T-helper 1 cell (primary cell): ENCODE data around the gene FBP2.
"Not testable (repeated sequence)": the region's sequence is repeated elsewhere in the genome, so short reads cannot be mapped to it uniquely, and the experiment has no call there.

Source experiments
- DNase-seq, 5 donors: peaks; one replicate each; pipeline ENCODE4 v3.0.0-alpha.2; 2012 to 2020

FBP2 gene

DNA sequence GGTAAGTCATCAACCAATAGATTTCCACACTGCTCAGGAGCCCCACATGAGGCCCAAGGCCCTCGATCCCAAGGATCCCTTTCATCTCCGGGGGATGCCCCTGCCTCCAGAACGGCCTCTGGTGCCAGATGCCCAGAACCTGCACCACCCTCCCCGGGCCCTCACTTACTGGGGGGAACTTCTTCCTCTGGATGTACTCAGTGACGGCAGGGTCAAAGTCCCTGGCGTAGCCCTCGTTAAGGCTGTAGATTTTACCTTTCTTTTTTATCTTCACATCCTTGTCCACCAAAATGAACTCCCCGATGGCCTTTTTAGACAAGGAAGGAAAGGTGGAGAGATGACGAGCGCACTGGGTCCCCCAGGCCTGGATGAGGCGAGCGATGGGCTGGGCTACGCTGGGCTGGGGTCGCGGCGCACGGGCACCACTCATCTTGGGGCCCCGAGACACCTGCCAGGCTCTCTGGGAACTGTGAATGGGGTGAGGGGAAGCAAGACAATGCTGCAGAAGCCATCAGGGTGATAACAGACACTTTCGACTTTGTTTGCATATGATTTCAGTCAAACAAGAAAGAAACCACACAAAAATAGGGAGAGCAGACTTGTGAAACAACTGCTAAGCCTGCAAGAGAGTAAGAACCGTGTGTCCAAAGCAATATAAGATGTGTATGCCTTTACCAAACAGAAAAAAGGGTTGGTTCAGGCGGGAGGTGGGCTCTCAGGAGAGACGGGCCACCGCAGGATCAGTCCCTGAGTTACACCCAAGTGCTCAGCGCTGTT lies 13.2 kb upstream of the FBP2 start:
- DNase-seq: no peak

DNA sequence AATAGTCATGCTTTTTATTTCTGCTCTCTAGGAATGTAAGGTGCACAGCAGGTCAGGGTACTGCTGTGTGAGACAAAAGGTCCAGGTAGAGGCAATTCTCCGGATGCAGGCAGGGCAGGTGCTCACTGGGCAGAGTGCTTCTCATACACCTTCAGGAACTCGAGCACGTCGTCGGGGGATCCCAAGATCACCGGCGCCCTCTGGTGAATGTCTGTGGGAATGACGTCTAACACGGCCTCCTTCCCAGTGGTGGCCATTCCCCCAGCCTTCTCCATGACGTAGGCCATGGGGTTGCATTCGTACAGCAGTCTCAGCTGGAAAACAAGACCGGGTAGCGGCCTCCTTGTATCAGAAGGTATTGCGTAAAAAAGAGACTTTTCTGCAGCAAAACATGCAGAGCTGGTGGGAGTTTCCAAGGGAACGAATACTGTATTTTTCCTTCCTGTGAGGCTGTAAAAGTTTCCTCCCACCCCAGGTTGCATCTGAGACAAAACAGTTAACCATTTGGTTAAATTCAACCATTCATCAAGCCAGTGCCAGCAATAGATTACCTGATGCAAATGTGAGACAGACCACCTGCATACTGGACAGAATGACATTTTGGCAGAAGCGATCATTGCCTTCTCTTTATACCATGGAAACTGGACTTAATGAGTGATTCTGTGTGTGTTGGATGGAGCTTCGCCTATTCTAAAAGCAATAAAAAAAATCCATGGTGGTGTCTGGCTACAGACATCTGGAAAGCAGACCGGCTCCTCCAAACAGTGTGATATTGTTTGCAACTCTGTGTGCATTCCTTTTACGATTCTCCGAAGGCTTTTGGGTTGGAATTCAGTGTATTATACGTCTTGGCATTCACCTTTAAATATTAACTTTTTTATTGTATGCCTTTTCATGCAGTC lies 9.9 kb upstream of the FBP2 start:
- DNase-seq: peak in 4 of 5 donors; percentile 27 to 45 (median 40)

DNA sequence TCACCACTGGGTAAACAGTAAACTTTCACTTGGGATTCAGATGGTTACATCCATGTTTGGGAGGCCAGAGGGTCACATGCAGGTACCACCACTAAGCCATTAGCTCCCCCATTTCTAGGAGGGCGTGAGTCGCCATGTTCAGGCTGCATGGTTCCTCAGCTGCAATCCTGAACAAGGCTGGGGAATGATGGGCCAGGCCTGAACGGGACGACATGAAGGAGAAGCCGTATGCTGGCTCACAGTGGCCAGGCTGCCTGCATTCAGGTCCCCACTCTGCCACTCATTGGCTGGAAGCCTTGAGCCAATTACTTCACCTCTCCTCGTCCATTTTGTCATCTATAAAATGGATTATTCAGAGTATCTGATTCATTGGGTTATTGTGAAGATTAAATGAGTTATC lies 9.0 kb upstream of the FBP2 start:
- no peak for DNase-seq

DNA sequence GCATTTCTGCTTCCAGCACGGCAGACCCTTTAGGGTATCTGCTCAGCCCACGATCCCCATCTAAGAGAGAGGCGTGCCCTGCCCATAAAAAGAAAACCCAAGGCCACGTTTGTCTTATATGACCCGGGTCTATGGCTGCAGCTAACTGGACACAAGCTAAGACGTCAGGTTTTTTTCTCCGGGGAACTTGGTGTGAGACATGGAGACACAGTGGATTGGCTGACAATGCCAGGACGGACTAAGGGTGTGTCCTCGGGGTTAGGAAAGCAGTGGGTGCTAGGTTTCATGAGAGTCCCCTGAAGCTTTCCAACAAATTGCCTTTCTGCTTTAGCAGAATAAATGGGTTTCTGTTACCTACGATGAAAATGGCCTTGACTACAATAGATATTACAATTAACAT lies 7.1 kb upstream of the FBP2 start:
- no peak for DNase-seq

DNA sequence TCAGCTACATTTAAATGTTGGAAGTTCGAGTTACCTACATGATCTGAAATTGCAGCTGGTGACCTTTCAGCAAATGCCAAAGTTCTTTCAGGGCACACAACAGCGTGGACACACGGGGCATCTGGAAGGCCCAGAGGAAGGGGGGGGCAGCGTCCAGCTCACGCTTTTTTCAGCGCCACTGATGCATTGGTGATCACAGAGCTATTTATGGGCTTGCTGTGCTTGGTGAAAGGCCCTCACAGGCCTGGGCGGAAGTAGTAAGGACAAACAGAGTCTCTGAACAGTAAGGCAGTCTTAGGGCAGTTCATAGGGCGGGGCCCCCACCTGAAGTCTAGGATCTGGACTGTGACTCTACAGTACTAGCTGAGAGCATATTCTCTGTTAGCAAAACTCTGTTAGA lies 6.6 kb upstream of the FBP2 start:
- no peak for DNase-seq

DNA sequence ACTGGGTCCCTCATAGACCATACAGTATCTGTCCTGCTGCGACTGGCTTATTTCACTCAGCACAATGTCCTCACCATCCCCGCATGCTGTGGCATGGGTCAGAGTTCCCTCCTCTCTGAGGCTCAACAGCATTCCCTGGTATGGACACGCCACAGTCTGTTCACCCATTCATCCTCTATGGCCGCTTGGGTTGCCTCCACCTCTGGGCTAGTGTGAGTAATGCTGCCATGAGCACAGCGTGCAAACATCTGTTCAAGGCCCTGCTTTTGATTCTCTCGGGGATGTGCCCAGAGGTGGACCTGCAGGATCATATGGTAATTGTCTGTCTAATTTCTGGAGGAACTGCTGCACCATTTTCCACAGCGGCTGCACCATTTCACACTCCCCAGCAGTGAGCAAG lies 5.5 kb upstream of the FBP2 start:
- DNase-seq: no peak

DNA sequence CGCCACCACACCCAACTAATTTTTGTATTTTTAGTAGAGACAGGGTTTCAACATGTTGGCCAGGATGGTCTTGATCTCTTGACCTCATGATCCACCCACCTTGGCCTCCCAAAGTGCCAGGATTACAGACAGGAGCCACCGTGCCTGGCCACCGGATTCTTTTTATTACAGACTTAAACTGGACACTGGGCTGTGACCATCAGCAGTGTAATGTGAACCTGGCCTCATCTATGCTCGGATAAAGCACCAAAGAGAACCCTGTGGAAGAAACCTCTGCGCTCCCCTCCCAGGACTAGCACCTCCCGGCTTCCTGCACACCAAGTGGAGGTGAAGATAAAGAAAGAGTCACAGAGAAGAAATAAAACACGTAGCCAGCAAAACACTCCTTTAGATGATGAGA lies 941 bp downstream of the FBP2 start:
- DNase-seq: not testable (repeated sequence)

DNA sequence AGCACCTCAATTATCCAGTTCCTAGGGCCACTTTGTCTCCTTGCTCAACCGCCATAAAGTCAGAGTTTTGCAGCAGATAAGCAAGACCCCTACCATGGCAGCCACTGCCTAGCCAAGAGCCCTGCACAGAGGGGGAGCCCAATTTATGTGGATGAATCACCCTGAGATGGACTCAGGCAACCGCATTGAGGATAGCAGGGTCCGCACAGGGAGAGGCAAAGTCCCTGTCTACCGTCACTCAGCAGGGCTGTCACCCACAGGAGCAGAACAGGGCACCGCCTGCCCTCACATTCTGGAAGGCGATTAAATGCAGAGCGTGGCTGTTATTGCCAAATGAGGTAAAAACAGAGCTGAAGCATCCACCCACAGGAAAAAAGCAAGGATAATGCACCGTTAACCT lies 1.7 kb downstream of the FBP2 start:
- no peak for DNase-seq

DNA sequence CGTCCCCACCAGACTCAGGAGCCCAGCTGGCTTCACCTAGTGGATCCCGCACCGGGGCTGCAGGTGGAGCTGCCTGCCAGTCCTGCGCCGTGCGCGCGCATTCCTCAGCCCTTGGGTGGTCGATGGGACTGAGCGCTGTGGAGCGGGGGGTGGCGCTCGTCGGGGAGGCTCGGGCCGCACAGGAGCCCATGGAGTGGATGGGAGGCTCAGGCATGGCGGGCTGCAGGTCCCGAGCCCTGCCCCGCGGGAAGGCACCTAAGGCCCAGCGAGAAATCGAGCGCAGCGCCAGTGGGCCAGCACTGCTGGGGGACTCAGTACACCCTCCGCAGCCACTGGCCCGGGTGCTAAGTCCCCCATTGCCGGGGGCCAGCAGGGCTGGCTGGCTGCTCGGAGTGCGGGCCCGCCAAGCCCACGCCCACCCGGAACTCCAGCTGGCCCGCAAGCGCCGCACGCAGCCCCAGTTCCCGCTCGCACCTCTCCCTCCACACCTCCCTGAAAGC lies 2.5 kb downstream of the FBP2 start:
- DNase-seq: not testable (repeated sequence)

DNA sequence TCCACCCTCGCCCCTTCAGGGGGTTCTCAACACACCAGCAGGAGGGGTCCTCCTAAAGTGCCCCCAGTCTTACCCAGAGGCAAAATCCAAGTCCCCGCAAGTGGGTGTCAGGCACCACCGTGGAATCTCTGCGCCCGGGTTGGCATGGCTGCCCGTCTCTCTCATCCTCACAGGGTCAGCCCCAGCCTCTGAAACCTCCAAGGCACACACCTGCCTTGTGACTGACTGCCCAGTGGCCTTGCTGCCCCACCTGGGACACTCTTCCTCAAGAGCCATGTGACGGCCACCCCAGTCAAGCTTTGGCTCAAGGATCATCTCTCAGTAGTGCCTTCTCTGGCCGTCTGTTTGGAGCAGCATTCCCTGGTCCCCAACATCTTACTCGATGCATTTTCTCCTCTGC lies 4.9 kb downstream of the FBP2 start:
- no peak for DNase-seq

DNA sequence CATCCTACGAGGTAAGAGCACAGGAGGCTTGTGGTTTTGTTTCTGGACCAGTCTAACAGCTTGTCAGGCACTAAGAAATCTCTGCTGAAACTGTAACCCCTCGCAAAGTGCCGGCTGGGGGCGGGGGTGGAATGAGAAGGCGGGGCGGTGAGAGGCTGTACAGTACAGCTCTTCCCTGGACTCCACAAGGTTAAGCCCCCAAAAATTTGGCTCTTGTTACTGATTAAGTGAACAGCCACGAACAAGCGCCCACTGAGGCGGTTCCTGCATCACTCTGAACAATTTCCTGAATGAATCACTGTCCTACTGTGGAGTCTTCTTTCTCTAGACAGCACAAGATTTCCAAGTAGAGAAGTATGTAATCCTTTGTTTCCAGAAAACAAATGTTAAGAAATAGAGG lies 6.8 kb downstream of the FBP2 start:
- no peak for DNase-seq

DNA sequence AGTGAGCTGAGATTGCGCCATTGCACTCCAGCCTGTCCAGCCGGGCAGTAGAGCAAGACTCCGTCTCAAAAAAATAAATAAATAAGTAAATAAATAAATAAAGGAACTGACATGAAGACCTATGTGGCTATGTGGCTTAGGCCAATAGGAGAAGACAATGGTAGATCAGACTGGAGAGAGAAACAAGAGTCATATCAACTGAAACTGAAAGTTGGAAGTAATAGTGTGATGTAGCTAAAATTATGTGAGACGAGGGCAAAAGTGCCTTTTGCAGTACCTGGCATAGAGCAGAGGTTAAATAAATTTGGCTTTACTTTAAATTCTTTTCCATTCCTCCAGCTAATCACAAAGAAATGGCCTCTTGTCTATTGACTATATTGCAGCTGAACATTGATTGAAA lies 7.3 kb downstream of the FBP2 start:
- DNase-seq: peak in 1 of 5 donors; percentile 6

DNA sequence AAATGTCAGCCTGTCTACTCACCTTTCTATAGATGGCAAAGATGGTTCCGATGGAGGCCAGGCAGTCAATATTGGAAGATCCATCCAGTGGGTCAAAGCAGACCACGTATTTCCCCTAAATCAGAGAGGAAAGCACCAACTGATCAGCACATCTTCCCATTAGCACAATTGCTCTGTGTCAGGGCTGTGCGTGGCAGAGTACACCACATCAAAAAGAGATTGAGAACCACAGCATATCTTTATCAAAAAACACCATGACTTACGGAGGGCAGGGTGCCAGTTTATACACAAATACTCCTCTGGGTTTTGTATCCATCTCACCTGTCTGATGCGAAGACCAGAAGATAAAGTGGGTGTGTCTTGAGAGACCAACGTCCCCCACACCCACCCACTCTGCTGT lies 9.1 kb downstream of the FBP2 start:
- DNase-seq: no peak

DNA sequence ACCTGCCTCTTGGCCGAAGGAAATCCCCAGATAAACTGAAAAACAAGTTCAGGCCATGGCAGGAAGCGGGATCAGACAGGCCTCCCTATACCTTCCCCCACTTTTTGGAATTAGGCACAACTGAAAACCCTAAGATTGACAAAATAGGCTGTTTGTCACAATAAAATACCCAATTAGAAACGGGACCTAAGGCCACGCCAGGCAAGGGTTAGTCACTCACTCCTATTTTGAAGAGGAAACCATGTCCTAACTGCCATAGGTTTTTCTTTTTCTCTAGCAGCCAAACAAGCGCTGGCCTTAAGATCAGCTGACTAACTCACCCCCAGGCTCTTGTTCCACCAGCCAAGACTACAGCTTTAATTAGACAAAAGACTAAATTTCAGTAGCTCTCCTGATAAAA lies 11.9 kb downstream of the FBP2 start:
- no peak for DNase-seq

DNA sequence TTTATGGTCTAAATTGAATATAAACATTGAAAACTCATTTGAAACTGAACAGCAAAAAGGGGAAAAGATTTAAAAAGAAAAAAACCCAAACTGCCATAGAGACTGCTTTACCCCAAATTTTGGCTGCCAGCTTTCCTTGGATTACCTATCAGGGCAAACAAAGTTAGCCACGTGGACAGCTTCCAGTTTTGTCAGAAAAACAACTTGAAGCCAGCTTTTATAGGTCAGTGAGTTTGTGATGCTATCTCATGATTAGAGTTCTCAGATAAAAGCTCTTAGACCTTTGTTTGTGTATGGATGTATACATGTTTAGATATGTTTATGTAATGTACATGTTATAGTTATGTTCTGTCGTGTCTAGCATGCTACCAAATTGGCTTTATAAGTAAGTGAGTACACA lies 16.1 kb downstream of the FBP2 start:
- no peak for DNase-seq

DNA sequence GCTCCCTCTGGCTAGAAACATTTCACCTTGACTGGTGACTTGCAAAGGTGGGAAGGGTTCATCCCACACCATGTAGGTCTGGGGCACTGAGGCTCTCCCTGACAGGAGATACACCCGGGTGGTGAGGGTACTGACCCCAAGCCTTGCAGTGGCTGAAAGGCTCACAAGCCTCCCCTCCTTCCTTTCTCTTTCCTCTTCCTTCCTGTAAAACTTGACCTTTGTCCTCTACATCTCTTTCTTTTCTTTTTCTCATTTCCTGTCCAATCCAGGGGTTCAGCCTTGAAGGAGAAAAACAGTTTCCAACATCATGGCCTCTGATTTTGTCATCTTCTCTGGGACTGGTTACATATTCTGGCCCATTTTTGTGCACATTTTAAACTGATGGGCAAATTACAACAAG lies 16.6 kb downstream of the FBP2 start:
- no peak for DNase-seq

DNA sequence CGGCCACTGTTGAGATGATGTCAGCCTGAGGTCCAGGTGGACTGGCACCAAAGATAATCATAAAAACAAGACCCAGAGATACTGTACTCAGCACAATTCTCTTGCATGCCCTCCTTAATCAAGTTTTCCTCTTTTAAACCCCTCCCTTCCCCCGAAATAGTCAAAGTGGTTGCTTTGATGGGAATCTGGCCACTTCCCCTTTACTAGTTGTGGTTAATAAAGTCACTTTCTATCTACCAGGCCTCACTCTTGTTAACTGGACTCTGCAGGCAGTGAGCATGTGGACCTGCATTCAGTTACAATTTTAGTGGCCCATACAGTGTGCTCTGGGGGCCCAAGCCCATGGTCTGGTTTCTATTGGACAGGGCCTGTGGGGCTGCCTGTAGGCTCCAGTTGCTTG lies 17.5 kb downstream of the FBP2 start:
- DNase-seq: no peak

DNA sequence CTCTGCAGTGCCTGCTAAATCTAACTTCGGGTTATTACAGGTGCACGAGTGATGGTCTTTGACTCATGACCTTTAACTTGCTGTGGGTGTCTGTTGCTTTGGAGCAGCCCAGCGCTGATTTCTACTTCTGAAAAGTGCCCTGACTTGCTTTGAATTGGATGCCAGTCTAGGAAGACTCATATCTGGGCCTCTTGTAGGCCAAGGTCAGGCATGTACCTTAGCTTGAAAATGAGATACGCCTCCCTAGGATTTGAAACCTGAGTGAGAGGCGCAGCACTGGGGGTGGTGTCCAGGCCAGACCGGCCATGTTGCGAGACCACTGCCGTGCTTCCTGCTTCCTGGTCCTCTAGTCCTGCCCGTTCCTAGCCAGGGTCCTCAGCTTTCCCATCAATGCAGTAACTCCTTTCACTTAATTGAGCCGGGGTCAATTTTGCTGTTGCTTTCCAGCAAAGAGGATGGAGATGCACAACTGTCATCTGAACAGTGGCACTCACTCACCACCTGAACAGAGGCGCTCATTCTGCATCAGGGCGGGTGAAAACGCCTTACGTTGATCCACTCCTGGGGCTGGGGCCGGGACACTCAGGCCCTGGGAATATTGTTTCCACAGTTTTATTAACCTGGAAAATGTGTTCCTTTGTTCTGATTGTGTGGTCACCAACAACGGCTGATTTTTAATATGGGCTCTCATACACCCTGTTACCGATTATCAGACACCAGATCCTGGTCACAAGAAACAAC lies 24.5 kb downstream of the FBP2 start:
- DNase-seq: no peak

DNA sequence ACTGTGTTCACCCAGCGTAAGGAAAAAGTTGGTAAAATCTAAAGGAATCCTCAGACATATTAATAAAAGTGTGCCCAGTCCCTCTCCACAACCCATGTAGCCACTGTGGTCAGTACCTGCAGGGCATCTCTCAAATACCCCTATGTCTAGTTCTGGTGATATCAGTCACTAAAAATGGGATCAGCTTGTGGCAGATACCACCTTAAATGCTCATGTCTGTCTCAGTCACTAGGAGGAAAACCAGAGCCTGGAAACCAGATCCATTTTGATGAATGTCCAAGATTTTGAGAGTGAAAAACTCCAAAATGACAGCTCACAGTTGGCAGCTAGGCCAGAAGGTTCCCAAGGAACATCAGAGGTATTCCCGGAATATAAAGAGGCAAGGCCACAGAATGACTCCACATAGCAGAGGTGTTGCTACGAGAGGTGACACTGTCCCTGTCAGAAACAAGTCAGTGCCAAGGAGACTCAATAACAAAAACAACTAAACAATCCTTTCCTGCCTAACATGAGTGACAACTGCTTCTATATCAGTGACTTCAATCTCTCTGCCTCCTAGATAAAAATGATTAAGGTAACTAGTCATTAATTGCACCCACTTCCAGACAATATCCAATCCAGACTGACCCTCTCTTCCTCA lies 25.3 kb downstream of the FBP2 start:
- DNase-seq: no peak

DNA sequence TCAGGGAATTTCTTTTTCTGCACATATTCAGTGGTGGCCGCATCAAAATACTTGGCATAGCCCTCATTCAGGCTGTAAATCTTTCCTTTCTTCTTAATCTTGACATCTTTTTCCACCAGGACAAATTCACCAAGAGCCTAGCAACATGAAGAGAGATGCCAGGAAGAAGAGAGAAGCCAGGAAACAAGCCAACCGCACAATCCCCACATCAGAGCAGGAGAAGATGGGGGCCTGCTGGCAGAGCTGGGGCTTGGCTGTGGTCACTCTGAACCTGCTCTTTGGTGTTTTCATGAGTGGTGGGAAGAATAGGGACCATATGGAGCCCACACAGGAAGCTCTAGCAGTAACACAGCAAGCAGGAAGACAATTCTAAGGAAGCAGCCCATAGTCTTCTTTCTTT lies 26.4 kb downstream of the FBP2 start:
- DNase-seq: no peak

DNA sequence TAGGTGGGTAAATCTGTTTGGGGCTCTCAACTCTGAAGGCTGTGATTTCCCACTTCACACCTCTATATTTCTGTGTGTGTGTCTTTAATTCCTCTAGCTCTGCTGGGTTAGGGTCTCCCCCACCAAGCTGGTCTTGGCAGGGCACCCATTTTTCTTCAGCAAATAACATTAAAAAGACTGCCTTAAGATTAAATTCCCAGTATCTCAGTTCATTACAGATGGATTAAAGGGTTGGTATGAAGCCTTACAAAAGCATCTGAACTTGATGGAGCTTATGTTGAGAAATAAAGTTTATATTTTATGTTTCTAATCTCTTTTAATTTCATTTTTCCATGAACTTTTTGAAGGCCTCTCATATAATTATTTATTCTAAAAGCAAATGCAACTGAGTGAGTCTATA lies 27.1 kb downstream of the FBP2 start:
- DNase-seq: no peak

DNA sequence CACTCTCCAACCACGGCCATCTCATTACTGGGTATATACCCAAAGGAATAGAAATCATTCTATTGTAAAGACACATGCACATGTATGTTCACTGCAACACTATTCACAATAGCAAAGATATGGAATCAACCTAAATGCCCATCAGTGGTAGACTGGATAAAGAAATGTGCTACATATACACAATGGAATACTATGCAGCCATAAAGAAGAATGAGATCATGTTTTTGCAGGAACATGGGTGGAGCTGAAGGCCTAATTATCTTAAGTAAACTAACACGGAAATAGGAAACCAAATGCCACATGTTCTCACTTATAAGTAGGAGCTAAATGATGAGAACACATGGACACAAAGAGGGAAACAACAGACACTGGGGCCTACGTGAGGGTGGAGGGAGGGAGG lies 29.3 kb downstream of the FBP2 start:
- not testable (repeated sequence) for DNase-seq

DNA sequence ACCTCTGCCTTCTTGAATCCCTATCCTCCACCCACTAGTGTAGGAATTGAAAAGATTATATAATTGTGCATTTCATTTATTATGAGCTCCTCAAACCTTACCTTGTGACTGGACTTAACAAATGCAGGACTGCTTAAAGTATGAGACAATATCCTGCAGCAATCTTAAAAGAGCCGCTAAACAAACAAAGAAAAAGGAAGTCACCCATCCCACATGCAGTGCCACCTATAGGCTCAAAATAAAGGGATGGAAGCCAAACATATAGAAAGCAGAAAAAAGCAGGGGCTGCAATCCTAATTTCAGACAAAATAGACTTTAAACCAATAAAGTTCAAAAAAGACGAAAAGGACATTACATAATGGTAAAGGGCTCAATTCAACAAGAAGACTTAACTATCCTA lies 30.1 kb downstream of the FBP2 start:
- DNase-seq: no peak
